SJSA1 (cell line): ENCODE data around the gene UBC. TPM values are rescaled to one million over a fixed set of nuclear protein-coding genes. Genes with fewer than 3 reads are reported as not detected.
"Not testable (repeated sequence)": the region's sequence is repeated elsewhere in the genome, so short reads cannot be mapped to it uniquely, and the experiment has no call there.

Experiments used
- DNase-seq, 2 experiments: peaks; one replicate each; pipeline ENCODE4 v3.0.0-alpha.2; 2015 to 2020; ENCODE audit warnings: low spot score in 2 of 2, low read depth in 1 of 2
- H3K27ac ChIP-seq: fragments of 250-450 bp; sonication (Bioruptor Pico); 2 replicates; pipeline ENCODE4 v1.5.1; 2020; ENCODE audit warnings: mild to moderate bottlenecking, moderate library complexity
- H3K27me3 ChIP-seq: fragments of 250-450 bp; sonication (Bioruptor Pico); replicated peaks from 2 replicates; pipeline ENCODE4 v1.5.1; 2020; ENCODE audit warnings: mild to moderate bottlenecking, moderate library complexity
- H3K36me3 ChIP-seq: fragments of 250-450 bp; sonication (Bioruptor Pico); 2 replicates; pipeline ENCODE4 v1.5.1; 2020; ENCODE audit warnings: mild to moderate bottlenecking
- H3K4me1 ChIP-seq: fragments of 250-450 bp; sonication (Bioruptor Pico); replicated peaks from 2 replicates; pipeline ENCODE4 v1.6.1; 2021; ENCODE audit warnings: mild to moderate bottlenecking
- H3K4me3 ChIP-seq: fragments of 250-450 bp; sonication (Bioruptor Pico); 2 replicates; pipeline ENCODE4 v1.5.1; 2020; ENCODE audit warnings: mild to moderate bottlenecking
- H3K9me3 ChIP-seq: fragments of 250-450 bp; sonication (Bioruptor Pico); replicated peaks from 2 replicates; pipeline ENCODE4 v1.5.1; 2020; ENCODE audit warnings: mild to moderate bottlenecking
- total RNA-seq: library from RNA; depleted of rRNA; stranded (reverse); fragments of >200 nt; shearing (Covaris generic); gene quantifications from 2 replicates; pipeline ENCODE4 v1.2.3, GENCODE V29; 2014

The UBC gene
- total RNA-seq, 1 experiment from 2014 or later = 1,026 TPM

DNA sequence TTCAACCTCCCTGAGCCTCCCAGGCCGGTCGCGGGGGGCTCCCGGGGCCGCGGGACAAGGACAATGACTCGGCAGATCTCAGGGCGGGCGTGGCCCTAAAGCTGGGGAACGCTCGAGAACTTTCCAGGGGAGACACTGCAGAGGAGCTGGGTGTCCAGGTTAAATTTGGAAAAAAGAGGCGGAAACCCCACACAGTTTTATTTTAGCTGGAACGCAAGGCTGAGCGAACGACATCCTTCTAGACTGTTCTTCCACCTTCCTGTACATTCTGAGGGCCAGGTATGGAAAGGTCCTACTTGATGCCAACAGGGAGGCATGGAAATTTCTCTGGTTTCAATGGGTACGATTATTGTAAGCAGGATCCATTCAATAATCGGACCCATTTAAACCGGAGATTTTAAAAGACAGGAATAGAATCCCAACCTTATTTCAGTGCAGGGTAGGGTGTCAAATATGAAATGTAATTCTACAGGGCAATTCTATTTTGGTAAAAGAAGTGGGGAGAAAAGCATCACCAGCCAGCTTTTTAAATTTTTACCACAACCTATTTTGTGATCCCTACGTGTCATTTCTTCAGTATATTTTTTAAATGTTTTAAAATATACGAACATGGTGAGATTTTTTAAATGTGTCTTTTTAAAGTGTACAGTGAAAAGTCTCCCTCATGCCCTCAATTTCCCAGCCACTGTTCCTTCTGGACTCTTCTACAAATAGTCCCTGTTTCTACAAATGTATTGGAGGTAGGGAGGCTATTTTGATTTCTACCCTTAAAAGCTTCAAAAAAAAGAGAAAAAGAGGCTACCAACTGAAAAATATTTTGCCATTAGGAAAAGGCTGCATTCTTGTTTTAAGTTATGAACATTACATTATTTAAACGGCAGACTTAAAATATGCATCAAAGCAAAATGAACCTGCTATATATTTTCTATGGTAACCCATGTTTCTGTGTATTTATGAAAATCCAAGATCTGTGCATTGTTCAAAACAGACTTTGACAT is 1.1 kb upstream of the UBC start:
- H3K4me3 ChIP-seq = peak overlapping the region; percentile 88
- peak overlapping the region; percentile 100 for H3K27ac ChIP-seq
- H3K27me3 ChIP-seq = peaks cover 4% of the 10 kb centered on the region; the same call in 1 of the 2 replicates
- peaks cover 52% of the 10 kb centered on the region for H3K4me1 ChIP-seq
- no peaks in the 10 kb centered on the region for H3K9me3 ChIP-seq
- DNase-seq = peak; percentile 29 to 60
- H3K36me3 ChIP-seq = peaks cover 24% of the 10 kb centered on the region

DNA sequence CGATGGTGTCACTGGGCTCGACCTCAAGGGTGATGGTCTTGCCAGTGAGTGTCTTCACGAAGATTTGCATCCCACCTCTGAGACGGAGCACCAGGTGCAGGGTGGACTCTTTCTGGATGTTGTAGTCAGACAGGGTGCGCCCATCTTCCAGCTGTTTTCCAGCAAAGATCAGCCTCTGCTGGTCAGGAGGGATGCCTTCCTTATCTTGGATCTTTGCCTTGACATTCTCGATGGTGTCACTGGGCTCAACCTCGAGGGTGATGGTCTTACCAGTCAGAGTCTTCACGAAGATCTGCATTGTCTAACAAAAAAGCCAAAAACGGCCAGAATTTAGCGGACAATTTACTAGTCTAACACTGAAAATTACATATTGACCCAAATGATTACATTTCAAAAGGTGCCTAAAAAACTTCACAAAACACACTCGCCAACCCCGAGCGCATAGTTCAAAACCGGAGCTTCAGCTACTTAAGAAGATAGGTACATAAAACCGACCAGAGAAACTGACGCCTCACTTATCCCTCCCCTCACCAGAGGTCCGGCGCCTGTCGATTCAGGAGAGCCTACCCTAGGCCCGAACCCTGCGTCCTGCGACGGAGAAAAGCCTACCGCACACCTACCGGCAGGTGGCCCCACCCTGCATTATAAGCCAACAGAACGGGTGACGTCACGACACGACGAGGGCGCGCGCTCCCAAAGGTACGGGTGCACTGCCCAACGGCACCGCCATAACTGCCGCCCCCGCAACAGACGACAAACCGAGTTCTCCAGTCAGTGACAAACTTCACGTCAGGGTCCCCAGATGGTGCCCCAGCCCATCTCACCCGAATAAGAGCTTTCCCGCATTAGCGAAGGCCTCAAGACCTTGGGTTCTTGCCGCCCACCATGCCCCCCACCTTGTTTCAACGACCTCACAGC is 717 bp downstream of the UBC start:
- Histone ChIP-seq H3K27ac (peak overlapping the region; percentile 100), H3K4me1 (peaks cover 44% of the 10 kb centered on the region), H3K9me3 (no peaks in the 10 kb centered on the region), H3K27me3 (peaks cover 9% of the 10 kb centered on the region; the same call in 1 of the 2 replicates), H3K4me3 (peak overlapping the region; percentile 88), H3K36me3 (peaks cover 30% of the 10 kb centered on the region)
- DNase-seq = peak; percentile 76 to 85

DNA sequence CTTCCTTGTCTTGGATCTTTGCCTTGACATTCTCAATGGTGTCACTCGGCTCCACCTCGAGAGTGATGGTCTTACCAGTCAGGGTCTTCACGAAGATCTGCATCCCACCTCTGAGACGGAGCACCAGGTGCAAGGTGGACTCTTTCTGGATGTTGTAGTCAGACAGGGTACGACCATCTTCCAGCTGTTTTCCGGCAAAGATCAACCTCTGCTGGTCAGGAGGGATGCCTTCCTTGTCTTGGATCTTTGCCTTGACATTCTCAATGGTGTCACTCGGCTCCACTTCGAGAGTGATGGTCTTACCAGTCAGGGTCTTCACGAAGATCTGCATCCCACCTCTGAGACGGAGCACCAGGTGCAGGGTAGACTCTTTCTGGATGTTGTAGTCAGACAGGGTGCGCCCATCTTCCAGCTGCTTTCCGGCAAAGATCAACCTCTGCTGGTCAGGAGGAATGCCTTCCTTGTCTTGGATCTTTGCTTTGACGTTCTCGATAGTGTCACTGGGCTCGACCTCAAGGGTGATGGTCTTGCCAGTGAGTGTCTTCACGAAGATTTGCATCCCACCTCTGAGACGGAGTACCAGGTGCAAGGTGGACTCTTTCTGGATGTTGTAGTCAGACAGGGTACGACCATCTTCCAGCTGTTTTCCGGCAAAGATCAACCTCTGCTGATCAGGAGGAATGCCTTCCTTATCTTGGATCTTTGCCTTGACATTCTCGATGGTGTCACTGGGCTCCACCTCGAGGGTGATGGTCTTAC is 1.7 kb downstream of the UBC start:
- H3K36me3 ChIP-seq = peaks cover 30% of the 10 kb centered on the region
- DNase-seq, H3K27ac ChIP-seq, H3K9me3 ChIP-seq, H3K27me3 ChIP-seq, H3K4me3 ChIP-seq: not testable (repeated sequence)
- H3K4me1 ChIP-seq = peaks cover 34% of the 10 kb centered on the region

DNA sequence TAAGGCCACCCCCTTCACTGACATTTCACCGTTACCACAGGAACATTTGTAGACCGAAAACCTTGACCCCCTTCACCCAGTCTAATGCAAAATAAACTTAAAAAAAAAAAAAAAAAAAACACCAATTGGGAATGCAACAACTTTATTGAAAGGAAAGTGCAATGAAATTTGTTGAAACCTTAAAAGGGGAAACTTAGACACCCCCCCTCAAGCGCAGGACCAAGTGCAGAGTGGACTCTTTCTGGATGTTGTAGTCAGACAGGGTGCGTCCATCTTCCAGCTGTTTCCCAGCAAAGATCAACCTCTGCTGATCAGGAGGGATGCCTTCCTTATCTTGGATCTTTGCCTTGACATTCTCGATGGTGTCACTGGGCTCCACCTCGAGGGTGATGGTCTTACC is 2.9 kb downstream of the UBC start:
- H3K9me3 ChIP-seq, H3K27me3 ChIP-seq, H3K4me3 ChIP-seq, DNase-seq, H3K27ac ChIP-seq: not testable (repeated sequence)
- Histone ChIP-seq H3K36me3 (peaks cover 30% of the 10 kb centered on the region), H3K4me1 (peaks cover 29% of the 10 kb centered on the region)

DNA sequence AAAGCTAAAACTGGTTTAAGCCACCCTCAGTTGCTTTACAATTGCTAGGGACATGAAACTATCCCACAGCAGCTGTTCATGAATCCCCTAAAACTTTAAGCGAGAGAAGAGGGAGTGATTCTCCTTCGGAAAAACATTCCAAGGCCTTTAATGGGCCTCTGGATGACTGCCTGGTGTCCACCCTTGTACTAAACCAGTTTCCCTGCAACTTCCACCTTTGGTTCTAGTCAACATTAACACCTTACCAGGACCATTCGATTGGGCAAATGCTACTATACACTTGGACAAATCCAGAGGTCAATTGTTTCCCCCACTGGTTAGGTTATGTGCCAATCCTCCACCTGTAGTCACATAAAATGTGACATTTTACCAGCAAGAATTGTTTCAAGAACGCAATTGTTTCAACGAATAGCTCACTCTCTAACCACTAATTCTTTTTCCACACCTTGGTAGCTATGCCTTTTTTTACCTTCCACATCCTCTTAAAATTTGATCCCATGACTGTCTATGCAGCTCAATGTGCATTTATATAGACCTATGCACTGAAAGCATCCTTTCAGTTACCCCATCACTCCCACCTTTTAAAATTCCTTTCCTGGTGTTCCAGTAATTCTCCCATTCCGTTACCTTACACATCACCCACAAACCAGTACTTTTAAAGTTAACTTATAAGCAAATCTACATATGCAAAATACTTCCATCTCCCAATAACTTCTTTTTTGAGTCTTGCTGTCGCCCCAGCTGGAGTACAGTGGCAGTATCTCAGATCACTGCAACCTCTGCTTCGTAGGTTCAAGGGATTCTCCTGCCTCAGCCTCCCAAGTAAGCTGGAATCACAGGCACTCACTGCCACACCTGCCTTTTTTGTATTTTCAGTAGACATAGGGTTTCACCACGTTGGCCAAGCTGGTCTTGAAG is 3.6 kb downstream of the UBC start:
- H3K27me3 ChIP-seq = peaks cover 9% of the 10 kb centered on the region; the same call in 1 of the 2 replicates
- peaks cover 24% of the 10 kb centered on the region for H3K4me1 ChIP-seq
- H3K4me3 ChIP-seq = no peak overlapping the region
- no peak overlapping the region for H3K27ac ChIP-seq
- no peaks in the 10 kb centered on the region for H3K9me3 ChIP-seq
- DNase-seq = no peak
- peaks cover 30% of the 10 kb centered on the region for H3K36me3 ChIP-seq

DNA sequence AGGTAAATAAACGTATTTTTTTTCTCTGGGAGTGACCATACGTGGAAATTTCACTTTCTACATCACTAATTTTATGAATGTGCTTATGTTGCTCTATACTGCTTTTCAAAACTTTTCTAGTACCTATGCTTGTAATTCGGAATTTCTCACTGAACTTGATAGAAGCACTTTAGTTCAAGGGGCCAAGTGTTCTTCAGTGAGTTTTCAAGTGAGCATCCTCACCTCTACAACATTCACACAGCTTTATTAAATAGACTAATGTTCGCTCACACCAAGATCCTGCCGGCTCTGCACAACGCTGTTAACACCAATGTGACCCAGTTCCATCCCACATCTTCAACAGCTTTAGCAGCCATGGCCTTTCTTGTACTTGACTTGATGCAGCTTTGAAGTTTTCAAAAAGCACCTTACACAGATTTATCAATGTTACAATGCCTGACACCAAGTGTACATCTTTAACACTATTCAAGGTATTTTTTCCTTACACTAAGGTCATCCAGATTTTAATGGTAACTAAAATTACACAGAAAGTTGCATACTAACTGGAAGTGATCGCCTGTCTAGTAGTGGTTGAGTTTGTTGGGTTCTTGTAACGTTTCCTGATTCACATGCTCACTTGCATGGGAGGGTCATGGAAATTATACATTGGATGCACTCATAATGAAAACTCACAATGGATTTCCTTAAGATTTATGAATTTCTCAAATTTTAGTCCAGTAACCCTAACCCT is 4.5 kb downstream of the UBC start:
- DNase-seq = no peak

DNA sequence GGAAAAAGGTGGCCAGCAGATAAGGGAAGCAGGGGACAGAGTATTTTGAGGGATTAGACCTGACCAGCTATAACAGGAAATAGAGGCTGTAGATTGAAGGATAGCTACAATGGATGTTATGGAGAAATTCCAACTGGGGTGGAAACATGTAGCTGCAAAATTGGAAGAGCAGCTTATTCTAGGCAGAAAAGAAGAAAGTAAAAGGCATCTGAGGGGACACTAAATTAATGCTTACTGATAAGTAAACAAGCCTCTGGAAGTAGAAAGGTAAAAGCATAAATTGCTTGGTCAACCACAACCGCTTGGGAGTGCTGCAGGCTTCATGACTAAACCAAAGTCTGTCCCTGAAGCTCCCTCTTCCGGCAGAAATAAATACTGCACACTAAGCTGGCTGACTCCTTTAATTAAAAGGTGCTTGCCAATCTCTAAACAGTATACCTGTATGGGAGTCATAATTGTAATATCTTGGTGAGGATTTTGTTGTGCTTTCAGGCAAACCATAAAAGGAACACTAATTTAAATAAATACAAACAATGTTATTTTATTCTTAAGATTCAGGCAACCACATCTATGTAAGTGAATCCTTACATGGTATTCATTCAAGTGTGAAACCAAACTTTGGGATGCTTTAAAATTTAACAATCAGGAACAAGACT is 7.7 kb downstream of the UBC start:
- no peak overlapping the region for H3K4me3 ChIP-seq
- DNase-seq = peak; percentile 70 to 88
- H3K27me3 ChIP-seq = peaks cover 9% of the 10 kb centered on the region; the same call in 1 of the 2 replicates
- peaks cover 16% of the 10 kb centered on the region for H3K36me3 ChIP-seq
- H3K4me1 ChIP-seq = peaks cover 30% of the 10 kb centered on the region
- no peaks in the 10 kb centered on the region for H3K9me3 ChIP-seq
- H3K27ac ChIP-seq = no peak overlapping the region

More for the DNA sequence above, 4.5 kb downstream of the UBC start:
- Histone ChIP-seq H3K9me3 (no peaks in the 10 kb centered on the region), H3K27ac (no peak overlapping the region), H3K27me3 (peaks cover 9% of the 10 kb centered on the region; the same call in 1 of the 2 replicates), H3K4me3 (no peak overlapping the region), H3K4me1 (peaks cover 22% of the 10 kb centered on the region), H3K36me3 (peaks cover 30% of the 10 kb centered on the region)

DNA sequence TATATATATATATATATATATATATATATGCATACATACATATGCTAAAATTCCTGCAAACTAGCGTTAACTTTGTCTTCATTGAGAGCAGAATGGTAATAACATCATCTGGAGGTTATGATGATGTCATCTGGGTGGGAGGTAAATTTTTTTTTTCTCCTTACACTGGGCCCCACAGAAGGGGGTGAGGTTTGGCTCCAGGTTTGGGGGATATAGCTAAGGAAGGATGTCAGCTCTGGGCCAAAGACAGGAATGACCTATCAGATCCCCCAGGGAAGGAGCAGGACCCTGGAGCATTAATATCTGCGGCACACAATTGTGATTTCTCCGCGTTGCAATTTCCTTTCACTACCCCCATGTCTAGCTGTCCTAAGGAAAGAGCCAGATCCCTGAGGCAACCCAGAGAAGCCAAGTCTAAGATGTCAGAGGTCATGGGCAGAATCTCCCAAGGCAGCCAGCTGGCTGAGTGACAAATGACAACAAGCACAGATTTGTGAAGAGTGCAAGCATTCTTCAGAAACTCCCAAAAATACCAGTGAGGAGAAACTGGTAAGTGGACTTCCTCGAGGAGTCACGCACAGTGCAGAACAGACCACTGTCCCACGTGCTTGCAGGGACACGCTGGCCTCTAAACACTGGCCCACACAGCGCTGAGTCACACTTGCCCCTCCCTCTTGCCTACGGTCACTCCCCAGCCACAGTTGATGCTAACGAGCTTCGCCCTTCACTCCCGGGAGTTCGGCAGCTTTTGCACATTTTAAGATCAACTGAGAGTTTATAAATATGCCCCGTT is 9.9 kb downstream of the UBC start:
- no peaks in the 10 kb centered on the region for H3K36me3 ChIP-seq
- H3K27ac ChIP-seq = peak overlapping the region; percentile 33; the same call in 1 of the 2 replicates
- H3K4me3 ChIP-seq = no peak overlapping the region
- no peaks in the 10 kb centered on the region for H3K9me3 ChIP-seq
- H3K27me3 ChIP-seq = no peaks in the 10 kb centered on the region
- H3K4me1 ChIP-seq = peaks cover 20% of the 10 kb centered on the region
- peak; percentile 73 to 89 for DNase-seq

DNA sequence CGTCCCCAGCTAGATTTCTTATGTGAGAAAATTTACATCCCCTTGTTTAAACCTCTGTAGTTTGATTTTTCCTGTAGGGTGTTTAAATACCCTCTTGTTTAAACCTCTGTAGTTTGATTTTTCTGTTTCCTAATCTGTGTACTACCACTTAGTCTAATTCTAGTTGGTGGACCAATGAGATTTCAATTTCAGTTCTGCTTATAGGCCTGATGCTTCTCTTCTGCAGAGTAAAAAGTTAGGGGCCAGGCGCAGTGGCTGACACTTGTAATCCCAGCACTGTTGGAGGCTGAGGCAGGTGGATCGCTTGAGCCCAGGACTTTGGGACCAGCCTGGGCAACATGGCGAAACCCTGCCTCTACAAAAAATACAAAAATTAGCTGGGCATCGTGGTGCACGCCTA is 11.5 kb downstream of the UBC start:
- no peak overlapping the region for H3K27ac ChIP-seq
- no peak for DNase-seq
- H3K27me3 ChIP-seq = no peaks in the 10 kb centered on the region
- H3K4me1 ChIP-seq = peaks cover 28% of the 10 kb centered on the region
- no peaks in the 10 kb centered on the region for H3K36me3 ChIP-seq
- H3K9me3 ChIP-seq = no peaks in the 10 kb centered on the region
- no peak overlapping the region for H3K4me3 ChIP-seq

DNA sequence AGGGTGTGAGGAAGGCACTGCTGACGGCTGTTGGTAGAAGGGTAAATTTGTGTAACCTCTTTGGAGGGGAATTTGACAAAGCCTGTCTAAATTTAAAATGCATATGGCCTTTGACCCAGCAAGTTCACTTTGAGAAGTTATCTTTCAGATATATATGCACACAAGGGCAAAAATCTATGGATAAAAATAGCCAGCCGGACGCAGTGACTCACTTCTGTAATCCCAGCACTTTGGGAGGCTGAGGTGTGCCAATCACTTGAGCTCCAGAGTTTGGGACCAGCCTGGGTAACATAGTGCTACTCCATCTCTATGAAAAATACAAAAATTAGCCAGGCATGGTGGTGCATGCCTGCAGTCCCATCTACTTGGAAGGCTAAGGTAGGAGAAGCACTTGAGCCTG is 13.4 kb downstream of the UBC start:
- DNase-seq = no peak
- no peaks in the 10 kb centered on the region for H3K27me3 ChIP-seq
- H3K36me3 ChIP-seq = no peaks in the 10 kb centered on the region

DNA sequence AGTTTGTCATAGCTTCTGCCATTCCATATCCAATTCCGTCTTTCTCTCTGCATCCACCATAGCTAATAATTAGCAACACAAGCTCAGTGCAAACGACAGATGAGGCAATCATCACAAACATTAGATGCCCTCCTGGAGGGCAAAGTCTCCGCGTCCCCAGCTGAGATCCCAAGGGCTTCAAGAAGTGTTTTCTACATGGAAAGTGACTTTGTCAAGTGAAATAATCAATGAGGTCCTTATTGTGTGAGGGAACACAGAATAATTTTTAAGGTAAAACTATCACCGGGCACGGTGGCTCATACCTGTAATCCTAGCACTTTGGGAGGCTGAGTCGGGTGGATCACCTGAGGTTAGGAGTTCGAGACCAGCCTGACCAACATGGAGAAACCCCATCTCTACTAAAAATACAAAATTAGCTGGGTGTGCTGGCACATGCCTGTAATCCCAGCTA is 14.1 kb downstream of the UBC start:
- H3K27me3 ChIP-seq, DNase-seq, H3K36me3 ChIP-seq, H3K27ac ChIP-seq, H3K4me3 ChIP-seq, H3K9me3 ChIP-seq: not testable (repeated sequence)
- H3K4me1 ChIP-seq = peaks cover 28% of the 10 kb centered on the region

More for the DNA sequence above, 13.4 kb downstream of the UBC start:
- no peak overlapping the region for H3K4me3 ChIP-seq
- H3K27ac ChIP-seq = no peak overlapping the region
- no peaks in the 10 kb centered on the region for H3K9me3 ChIP-seq
- H3K4me1 ChIP-seq = peaks cover 25% of the 10 kb centered on the region
